Measurements from ENCODE around the gene ZNF610. TPM values are rescaled to one million over a fixed set of nuclear protein-coding genes. Genes with fewer than 3 reads are reported as not detected.
A peak's percentile ranks its signal among the peaks of the same experiment; 100 is the strongest.
"Not testable (repeated sequence)": the region's sequence is repeated elsewhere in the genome, so short reads cannot be mapped to it uniquely, and the experiment has no call there.

Gene ZNF610
- total RNA-seq (3.4 TPM), polyA plus RNA-seq (5.3 TPM)
- long read RNA-seq, donor 1: 0 reads
- long read RNA-seq, donor 2, partial matches to known transcripts: 0 of 3 reads
- long read RNA-seq, donor 2, other reads (novel, unspliced or antisense): 0 of 3 reads
- long read RNA-seq, donor 3: 0 reads
- long read RNA-seq, donor 4, partial matches to known transcripts: 0 of 1 reads
- long read RNA-seq, donor 4, other reads (novel, unspliced or antisense): 0 of 1 reads
- long read RNA-seq, donor 5, partial matches to known transcripts: 0 of 1 reads
- long read RNA-seq, donor 5, other reads (novel, unspliced or antisense): 0 of 1 reads
- long read RNA-seq, donor 6, partial matches to known transcripts: 0 of 1 reads
- long read RNA-seq, donor 6, other reads (novel, unspliced or antisense): 0 of 1 reads
- long read RNA-seq, donor 7, partial matches to known transcripts: 0 of 2 reads
- long read RNA-seq, donor 7, other reads (novel, unspliced or antisense): 0 of 2 reads
- long read RNA-seq, donor 8, partial matches to known transcripts: 0 of 1 reads
- long read RNA-seq, donor 8, other reads (novel, unspliced or antisense): 0 of 1 reads
- long read RNA-seq, donor 9: 0 reads
- long read RNA-seq, donor 10, partial matches to known transcripts: 0 of 1 reads
- long read RNA-seq, donor 10, other reads (novel, unspliced or antisense): 0 of 1 reads

GRCh38 chr19:52336117-52336790 lies at the start of gene ZNF610:
TSS of gene ZNF610 (plus strand) at chr19:52336243. CDS start at chr19:52349173, 12,930 bp downstream.
- peak within 1 kb of the TSS; percentile 75 to 90 for H3K27ac ChIP-seq (ENCODE audit: low read depth in 1 of 2, low read length in 1 of 2)
- peak within 1 kb of the TSS; percentile 87 to 88 for H3K4me3 ChIP-seq (ENCODE audit: low read length in 2 of 2)
- WGBS: 1% methylated on average over 55 of the region's 55 CpGs
- peak; percentile 44 to 92 (median 75) for DNase-seq (ENCODE audit: low read depth in 6 of 9, low spot score in 9 of 9)
- no peaks in the 10 kb centered on the region for H3K4me1 ChIP-seq (ENCODE audit: control insufficient read depth in 2 of 2, insufficient read depth in 2 of 2, low read length in 2 of 2)
- H3K36me3 ChIP-seq (ENCODE audit: control insufficient read depth in 2 of 2, insufficient read depth in 2 of 2, low read length in 1 of 2): no peaks in the 10 kb centered on the region
- H3K27me3 ChIP-seq (ENCODE audit: control insufficient read depth in 2 of 2, insufficient read depth in 1 of 2, low read length in 1 of 2): no peaks in the 10 kb centered on the region
- peaks cover 5 to 27% of the 10 kb centered on the region in 2 donors for H3K9me3 ChIP-seq (ENCODE audit: control insufficient read depth in 2 of 2, insufficient read depth in 1 of 2, low read length in 1 of 2)

GRCh38 chr19:52286256-52286655 lies 49.8 kb upstream of the ZNF610 start:
- Histone ChIP-seq H3K9me3 (ENCODE audit: control insufficient read depth in 2 of 2, insufficient read depth in 1 of 2, low read length in 1 of 2) (peaks cover 13 to 24% of the 10 kb centered on the region in 2 donors), H3K4me3 (ENCODE audit: low read length in 2 of 2) (no peak overlapping the region), H3K4me1 (ENCODE audit: control insufficient read depth in 2 of 2, insufficient read depth in 2 of 2, low read length in 2 of 2) (no peaks in the 10 kb centered on the region), H3K27me3 (ENCODE audit: control insufficient read depth in 2 of 2, insufficient read depth in 1 of 2, low read length in 1 of 2) (no peaks in the 10 kb centered on the region), H3K27ac (ENCODE audit: low read depth in 1 of 2, low read length in 1 of 2) (no peak overlapping the region), H3K36me3 (ENCODE audit: control insufficient read depth in 2 of 2, insufficient read depth in 2 of 2, low read length in 1 of 2) (peaks cover 57 to 69% of the 10 kb centered on the region in 2 donors)
- 98% methylated on average over 6 of the region's 6 CpGs for WGBS
- no peak for DNase-seq (ENCODE audit: low read depth in 6 of 9, low spot score in 9 of 9)

- no peak for DNase-seq (ENCODE audit: low read depth in 6 of 9, low spot score in 9 of 9)
- Histone ChIP-seq H3K27ac (ENCODE audit: low read depth in 1 of 2, low read length in 1 of 2) (no peak overlapping the region), H3K36me3 (ENCODE audit: control insufficient read depth in 2 of 2, insufficient read depth in 2 of 2, low read length in 1 of 2) (peaks cover 29 to 35% of the 10 kb centered on the region in 2 donors), H3K4me3 (ENCODE audit: low read length in 2 of 2) (no peak overlapping the region), H3K9me3 (ENCODE audit: control insufficient read depth in 2 of 2, insufficient read depth in 1 of 2, low read length in 1 of 2) (peaks cover 5 to 15% of the 10 kb centered on the region in 2 donors), H3K4me1 (ENCODE audit: control insufficient read depth in 2 of 2, insufficient read depth in 2 of 2, low read length in 2 of 2) (peaks cover 4% of the 10 kb centered on the region in 2 donors), H3K27me3 (ENCODE audit: control insufficient read depth in 2 of 2, insufficient read depth in 1 of 2, low read length in 1 of 2) (no peaks in the 10 kb centered on the region)
- 97% methylated on average over 3 of the region's 3 CpGs for WGBS
These were observed 44.3 kb upstream of the ZNF610 start for GRCh38 chr19:52291781-52292180.

DNA sequence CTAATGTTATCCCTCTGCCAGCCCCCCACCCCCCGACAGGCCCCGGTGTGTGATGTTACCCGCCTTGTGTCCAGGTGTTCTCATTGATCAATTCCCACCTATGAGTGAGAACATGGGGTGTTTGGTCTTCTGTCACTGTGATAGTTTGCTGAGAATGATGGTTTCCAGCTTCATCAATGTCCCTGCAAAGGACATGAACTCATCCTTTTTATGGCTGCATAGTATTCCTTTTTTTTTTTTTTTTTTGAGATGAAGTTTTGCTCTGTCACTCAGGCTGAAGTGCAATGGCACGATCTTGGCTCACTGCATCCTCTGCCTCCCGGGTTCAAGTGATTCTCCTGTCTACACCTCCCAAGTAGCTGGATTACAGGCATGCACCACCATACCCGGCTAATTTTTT lies 43.1 kb upstream of the ZNF610 start:
- Histone ChIP-seq H3K36me3 (ENCODE audit: control insufficient read depth in 2 of 2, insufficient read depth in 2 of 2, low read length in 1 of 2) (peaks cover 28 to 35% of the 10 kb centered on the region in 2 donors), H3K9me3 (ENCODE audit: control insufficient read depth in 2 of 2, insufficient read depth in 1 of 2, low read length in 1 of 2) (peaks cover 5 to 15% of the 10 kb centered on the region in 2 donors)
- 98% methylated on average over 6 of the region's 6 CpGs for WGBS
- H3K27ac ChIP-seq (ENCODE audit: low read depth in 1 of 2, low read length in 1 of 2); H3K4me1 ChIP-seq (ENCODE audit: control insufficient read depth in 2 of 2, insufficient read depth in 2 of 2, low read length in 2 of 2); H3K27me3 ChIP-seq (ENCODE audit: control insufficient read depth in 2 of 2, insufficient read depth in 1 of 2, low read length in 1 of 2); DNase-seq (ENCODE audit: low read depth in 6 of 9, low spot score in 9 of 9); H3K4me3 ChIP-seq (ENCODE audit: low read length in 2 of 2): not testable (repeated sequence)

DNA sequence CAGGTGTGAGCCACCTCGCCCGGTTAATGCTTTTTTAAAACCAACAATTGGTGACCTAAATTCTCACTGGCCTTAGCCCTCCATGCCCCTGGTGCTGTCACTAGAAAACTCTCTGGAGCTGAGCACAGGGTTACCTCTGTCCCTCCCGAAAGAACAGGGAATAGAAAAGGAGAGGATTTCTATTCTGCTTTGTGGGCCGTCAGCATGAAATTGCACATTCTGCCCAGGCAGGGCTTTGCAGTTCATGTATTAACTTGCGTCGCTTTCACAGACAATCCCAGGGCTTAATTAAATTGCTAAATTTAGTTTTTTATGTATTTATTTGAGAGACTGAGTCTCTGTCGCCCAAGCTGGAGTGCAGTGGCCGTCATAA lies 39.7 kb upstream of the ZNF610 start:
- no peak for DNase-seq (ENCODE audit: low read depth in 6 of 9, low spot score in 9 of 9)
- H3K9me3 ChIP-seq (ENCODE audit: control insufficient read depth in 2 of 2, insufficient read depth in 1 of 2, low read length in 1 of 2): peaks cover 9 to 15% of the 10 kb centered on the region in 2 donors
- peak overlapping the region in 1 of 2 donors; percentile 70 for H3K27ac ChIP-seq (ENCODE audit: low read depth in 1 of 2, low read length in 1 of 2)
- no peaks in the 10 kb centered on the region for H3K27me3 ChIP-seq (ENCODE audit: control insufficient read depth in 2 of 2, insufficient read depth in 1 of 2, low read length in 1 of 2)
- peak overlapping the region; percentile 88 to 94 for H3K4me3 ChIP-seq (ENCODE audit: low read length in 2 of 2)
- H3K36me3 ChIP-seq (ENCODE audit: control insufficient read depth in 2 of 2, insufficient read depth in 2 of 2, low read length in 1 of 2): peaks cover 16 to 26% of the 10 kb centered on the region in 2 donors
- H3K4me1 ChIP-seq (ENCODE audit: control insufficient read depth in 2 of 2, insufficient read depth in 2 of 2, low read length in 2 of 2): peaks cover 9 to 10% of the 10 kb centered on the region in 2 donors
- WGBS: 29% methylated on average over 8 of the region's 8 CpGs

GRCh38 chr19:52296773-52297600 lies 39.1 kb upstream of the ZNF610 start, which contains the start of gene ZNF480:
TSS of gene ZNF480 (plus strand) at chr19:52297169. CDS start at chr19:52300413, 3,244 bp downstream.
- Histone ChIP-seq H3K4me1 (ENCODE audit: control insufficient read depth in 2 of 2, insufficient read depth in 2 of 2, low read length in 2 of 2) (peaks cover 9 to 10% of the 10 kb centered on the region in 2 donors), H3K36me3 (ENCODE audit: control insufficient read depth in 2 of 2, insufficient read depth in 2 of 2, low read length in 1 of 2) (peaks cover 22 to 30% of the 10 kb centered on the region in 2 donors), H3K27ac (ENCODE audit: low read depth in 1 of 2, low read length in 1 of 2) (peak within 1 kb of the TSS; percentile 87 to 96), H3K9me3 (ENCODE audit: control insufficient read depth in 2 of 2, insufficient read depth in 1 of 2, low read length in 1 of 2) (peaks cover 10 to 15% of the 10 kb centered on the region in 2 donors), H3K4me3 (ENCODE audit: low read length in 2 of 2) (peak within 1 kb of the TSS; percentile 88 to 94), H3K27me3 (ENCODE audit: control insufficient read depth in 2 of 2, insufficient read depth in 1 of 2, low read length in 1 of 2) (no peaks in the 10 kb centered on the region)
- whole genome bisulfite sequencing: under 1% methylated on average over 74 of the region's 75 CpGs
- DNase-seq (ENCODE audit: low read depth in 6 of 9, low spot score in 9 of 9): peak; percentile 44 to 88 (median 69)

- Histone ChIP-seq H3K27ac (ENCODE audit: low read depth in 1 of 2, low read length in 1 of 2) (peak overlapping the region; percentile 87 to 96), H3K4me3 (ENCODE audit: low read length in 2 of 2) (peak overlapping the region; percentile 88 to 94), H3K9me3 (ENCODE audit: control insufficient read depth in 2 of 2, insufficient read depth in 1 of 2, low read length in 1 of 2) (peaks cover 12 to 15% of the 10 kb centered on the region in 2 donors), H3K27me3 (ENCODE audit: control insufficient read depth in 2 of 2, insufficient read depth in 1 of 2, low read length in 1 of 2) (no peaks in the 10 kb centered on the region), H3K36me3 (ENCODE audit: control insufficient read depth in 2 of 2, insufficient read depth in 2 of 2, low read length in 1 of 2) (peaks cover 29 to 34% of the 10 kb centered on the region in 2 donors), H3K4me1 (ENCODE audit: control insufficient read depth in 2 of 2, insufficient read depth in 2 of 2, low read length in 2 of 2) (peaks cover 9 to 10% of the 10 kb centered on the region in 2 donors)
- DNase-seq (ENCODE audit: low read depth in 6 of 9, low spot score in 9 of 9): peak in 1 of 9 donors; percentile 2
- 20% methylated on average over 18 of the region's 18 CpGs for WGBS
These were observed 38.3 kb upstream of the ZNF610 start for GRCh38 chr19:52297601-52298364.

- Histone ChIP-seq H3K36me3 (ENCODE audit: control insufficient read depth in 2 of 2, insufficient read depth in 2 of 2, low read length in 1 of 2) (peaks cover 17 to 56% of the 10 kb centered on the region in 2 donors), H3K4me3 (ENCODE audit: low read length in 2 of 2) (no peak overlapping the region), H3K9me3 (ENCODE audit: control insufficient read depth in 2 of 2, insufficient read depth in 1 of 2, low read length in 1 of 2) (peaks cover 33 to 50% of the 10 kb centered on the region in 2 donors), H3K4me1 (ENCODE audit: control insufficient read depth in 2 of 2, insufficient read depth in 2 of 2, low read length in 2 of 2) (no peaks in the 10 kb centered on the region), H3K27ac (ENCODE audit: low read depth in 1 of 2, low read length in 1 of 2) (no peak overlapping the region), H3K27me3 (ENCODE audit: control insufficient read depth in 2 of 2, insufficient read depth in 1 of 2, low read length in 1 of 2) (no peaks in the 10 kb centered on the region)
- WGBS: 98% methylated on average over 10 of the region's 10 CpGs
- DNase-seq (ENCODE audit: low read depth in 6 of 9, low spot score in 9 of 9): peak in 3 of 9 donors; percentile 9 to 63 (median 11)
These were observed 28.8 kb upstream of the ZNF610 start for GRCh38 chr19:52307275-52307674.
